MM.1S (cell line): Measurements from ENCODE around the gene ZNF277.

ENCODE experiments used
- CTCF ChIP-seq: fragments of 300-600 bp; sonication (generic); IDR thresholded peaks from 2 replicates; pipeline ENCODE4 v1.5.1; 2016; ENCODE audit warnings: antibody characterized with exemption, low read length, mixed read lengths
- EZH2 ChIP-seq: fragments of 300-600 bp; sonication (generic); optimal IDR thresholded peaks from 2 replicates; pipeline ENCODE3; 2017; ENCODE audit warnings: low read depth, mild to moderate bottlenecking, antibody characterized with exemption, low read length, mixed read lengths

GRCh38 chr7:112322070-112322469, 115.6 kb downstream of the ZNF277 start:
- TF ChIP-seq CTCF (no peak), EZH2 (no peak)
